ENCODE measurements around the gene TEKT4.
"Not testable (repeated sequence)": the region's sequence is repeated elsewhere in the genome, so short reads cannot be mapped to it uniquely, and the experiment has no call there.

Gene TEKT4

DNA sequence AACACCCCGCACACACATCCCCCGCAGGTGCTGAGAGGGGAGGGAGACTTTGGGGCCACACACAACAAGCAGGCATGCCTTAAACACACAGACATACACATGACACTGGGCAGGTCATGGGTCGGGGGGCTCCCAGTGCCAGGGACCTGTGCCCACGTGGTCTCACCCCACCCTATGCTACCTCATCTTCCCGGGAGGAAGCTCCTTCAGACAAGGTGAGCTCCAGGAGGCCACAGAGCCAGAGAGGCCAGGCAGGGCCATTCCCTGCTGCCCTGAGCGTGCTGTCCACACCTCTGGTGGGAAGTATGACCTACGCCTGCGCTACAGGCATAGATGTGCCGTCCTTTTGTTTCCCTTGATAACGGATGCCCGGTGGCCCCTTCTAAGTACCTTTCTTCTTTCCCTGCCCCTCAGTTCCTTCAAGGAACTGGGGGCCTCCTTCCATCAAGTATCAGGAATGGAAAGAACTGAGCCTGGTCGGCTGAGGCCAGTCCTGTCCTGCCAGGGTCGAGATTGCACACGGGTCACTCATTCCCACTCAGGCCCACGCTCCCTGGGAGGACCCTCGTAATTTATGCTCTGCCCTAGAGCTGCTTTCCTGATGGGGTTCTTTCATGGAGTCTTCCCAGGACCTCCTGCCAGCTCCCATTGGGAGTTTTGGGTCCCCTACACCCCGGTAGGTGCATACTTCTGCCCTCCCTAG is 4.7 kb downstream of the TEKT4 start:
- no peak for DNase-seq (ENCODE audit: low spot score)

DNA sequence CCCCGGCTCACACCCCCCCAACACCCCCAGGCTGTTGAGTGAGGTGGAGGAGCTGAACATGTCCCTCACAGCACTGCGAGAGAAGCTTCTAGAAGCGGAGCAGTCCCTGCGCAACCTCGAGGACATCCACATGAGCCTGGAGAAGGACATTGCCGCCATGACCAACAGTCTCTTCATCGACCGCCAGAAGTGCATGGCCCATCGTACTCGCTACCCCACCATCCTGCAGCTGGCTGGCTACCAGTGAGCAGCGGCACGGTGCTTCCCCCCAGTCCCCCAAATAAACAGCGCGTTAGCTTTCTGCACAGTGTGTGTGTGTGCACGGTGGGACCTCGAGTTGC is 5.3 kb downstream of the TEKT4 start:
- no peak for DNase-seq (ENCODE audit: low spot score)

DNA sequence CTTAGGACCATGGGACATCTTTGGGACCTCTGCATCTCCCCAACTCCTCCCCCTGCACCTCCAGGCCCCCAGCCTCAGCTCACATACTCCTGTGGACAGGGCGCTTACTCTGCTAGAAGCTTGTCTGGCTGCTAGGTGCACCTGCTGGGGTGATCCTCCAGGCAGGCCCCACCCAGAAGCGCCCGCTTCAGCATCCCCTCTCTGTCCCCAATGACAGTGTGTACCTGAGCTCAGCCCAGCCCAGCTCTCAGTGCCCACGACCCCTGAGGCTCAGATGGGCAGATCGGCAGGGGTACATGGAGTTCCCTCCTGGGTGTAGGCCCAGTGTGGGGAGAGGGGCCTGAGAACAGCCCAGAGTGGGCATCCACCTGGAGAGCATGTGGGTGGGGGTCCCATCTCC is 5.9 kb downstream of the TEKT4 start:
- DNase-seq (ENCODE audit: low spot score), result no peak

DNA sequence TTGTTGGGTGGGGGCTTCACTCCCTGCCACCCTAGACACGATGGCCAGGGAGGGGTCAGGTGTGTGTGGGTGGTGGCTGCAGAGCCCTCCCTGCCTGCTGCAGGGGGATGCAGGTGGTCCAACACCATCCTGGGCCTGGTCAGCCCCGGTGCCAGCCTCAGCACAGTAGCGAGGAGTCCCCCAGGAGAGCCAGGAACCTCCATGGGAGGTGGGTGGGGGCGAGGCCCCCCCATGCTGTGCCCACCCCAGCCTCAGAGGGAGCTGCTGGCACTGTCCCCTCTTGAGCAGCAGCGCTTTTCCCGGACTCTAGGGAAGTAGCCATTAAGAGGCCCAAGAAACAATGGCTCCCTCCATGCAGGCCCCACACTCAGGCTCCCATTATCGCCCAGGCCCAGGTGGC is 7.3 kb downstream of the TEKT4 start:
- not testable (repeated sequence) for DNase-seq (ENCODE audit: low spot score)

DNA sequence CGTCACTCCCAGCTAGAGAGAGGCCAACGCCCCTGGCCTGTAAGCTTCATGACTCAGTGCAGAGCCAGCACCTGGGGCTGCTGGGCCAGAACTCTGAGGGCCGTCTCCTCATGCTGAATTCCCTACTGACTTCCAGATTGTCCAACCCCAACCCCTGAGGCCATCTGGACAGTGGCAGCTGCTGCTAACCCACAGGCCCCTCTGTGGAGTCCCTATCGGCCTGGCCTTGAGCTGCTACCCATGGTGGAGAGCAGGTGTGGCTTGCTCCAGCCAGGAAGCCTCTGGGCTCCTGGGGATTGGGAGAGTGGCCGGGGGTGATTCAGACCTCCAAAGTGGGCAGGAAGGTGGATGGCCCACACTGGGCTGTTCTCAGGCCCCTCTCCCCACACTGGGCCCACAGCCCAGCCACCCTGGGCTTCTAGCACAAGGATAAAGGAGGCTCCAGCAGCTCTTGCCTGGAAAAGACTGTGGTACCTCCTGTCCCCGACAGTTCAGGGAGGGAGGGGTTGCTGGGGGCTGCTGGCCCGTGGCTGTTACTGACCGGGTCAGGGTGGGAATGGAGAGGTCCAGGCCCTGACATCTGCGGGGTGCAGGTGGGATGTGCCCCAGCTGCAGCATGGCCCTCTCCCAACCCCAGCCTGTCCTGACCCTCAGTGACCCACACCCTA is 8.2 kb downstream of the TEKT4 start:
- no peak for DNase-seq (ENCODE audit: low spot score)

DNA sequence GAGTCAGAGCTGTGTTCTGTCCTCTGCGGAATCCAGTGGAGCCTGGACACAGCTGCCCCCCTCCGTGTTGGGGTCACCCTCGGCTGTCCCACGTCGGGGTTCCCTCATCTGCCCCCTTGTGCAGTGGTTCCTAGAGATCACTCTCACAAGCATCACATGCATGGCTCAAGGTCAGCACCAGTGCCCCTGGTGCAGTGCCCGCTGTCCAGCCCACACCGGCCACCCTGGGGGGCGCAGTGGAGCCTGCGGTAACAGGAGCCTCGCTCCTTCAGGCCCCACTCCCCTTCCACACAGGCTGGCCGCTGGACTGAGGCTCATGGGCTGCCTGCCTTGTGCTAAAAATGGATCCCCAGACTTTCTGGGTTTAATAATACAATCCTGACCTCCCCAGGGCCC is 8.8 kb downstream of the TEKT4 start:
- DNase-seq (ENCODE audit: low spot score), result no peak

DNA sequence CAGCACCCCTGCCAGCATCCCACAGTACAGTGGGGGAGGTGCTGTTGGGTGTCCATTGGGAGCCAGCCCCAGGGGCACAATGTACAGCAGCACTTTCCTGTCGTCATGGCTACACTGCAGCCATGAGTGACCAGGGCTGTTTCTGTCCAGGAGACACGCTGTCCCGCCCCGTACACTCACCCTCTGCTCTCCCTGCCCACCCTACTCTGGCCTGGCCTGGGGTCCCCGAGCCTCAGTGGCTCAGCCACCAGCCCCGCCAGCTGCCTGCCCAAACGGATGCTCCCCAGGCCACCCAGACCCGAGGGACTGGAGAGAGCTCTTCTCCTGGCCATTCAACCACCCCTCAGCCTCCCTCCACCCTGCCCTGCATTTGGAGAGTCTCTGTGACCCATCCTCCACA is 9.3 kb downstream of the TEKT4 start:
- no peak for DNase-seq (ENCODE audit: low spot score)

DNA sequence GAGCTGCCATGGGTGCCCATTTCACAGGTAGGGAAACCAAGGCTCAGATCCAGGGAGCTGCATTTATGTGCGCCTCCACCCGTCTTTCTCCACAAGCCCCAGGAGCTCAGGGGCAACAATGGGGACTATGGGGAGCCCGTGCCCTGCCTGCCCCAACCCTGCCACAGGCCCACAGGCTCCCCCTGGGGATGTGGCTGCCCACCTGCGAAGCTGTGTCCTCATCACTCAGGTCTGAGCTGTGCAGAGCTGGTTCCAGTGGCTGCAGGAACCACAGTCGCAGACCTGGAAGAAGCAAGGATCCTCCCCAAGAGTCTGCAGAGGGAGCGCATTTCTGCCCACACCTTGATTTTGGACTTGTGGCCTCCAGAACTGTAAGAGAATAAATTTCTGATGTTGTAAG is 9.8 kb downstream of the TEKT4 start:
- DNase-seq (ENCODE audit: low spot score), result no peak

DNA sequence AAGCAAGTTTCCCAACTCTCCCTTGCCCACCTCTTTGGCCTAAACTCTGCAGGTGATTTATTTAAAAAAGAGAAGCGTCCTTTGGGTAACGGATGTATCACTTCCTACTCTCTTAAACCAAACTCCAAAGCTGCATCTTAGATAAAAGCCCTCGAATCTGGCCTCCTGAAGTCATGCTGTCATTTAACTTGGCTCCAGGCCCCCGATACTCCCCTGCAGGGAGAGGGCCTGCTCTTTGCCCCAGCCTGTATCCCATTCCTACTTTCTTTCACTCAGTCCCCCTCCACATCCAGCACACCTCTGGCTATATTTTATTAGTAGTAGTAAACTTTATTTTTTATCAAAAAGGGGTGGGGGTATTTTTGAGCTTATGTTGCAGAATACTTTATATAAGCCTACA is 19.0 kb downstream of the TEKT4 start:
- DNase-seq (ENCODE audit: low spot score), result no peak

DNA sequence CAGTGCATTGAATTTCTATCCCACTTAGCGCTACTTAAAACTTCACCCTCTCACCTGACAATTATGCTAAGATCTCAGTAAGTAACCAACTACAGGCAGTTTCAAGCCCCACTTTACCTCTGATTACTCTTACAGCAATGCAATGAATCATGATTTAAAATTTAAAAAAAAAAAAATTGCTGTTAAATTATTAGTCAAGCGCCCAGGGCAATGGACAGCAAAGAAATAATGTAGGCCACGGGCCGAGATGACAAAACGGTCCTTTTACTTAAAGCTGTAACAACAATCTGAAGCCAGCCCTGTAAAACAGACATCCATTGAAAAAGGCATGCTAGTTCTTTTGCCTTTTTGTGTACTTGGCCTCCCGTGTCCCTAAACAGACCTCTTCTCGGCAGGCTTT is 24.0 kb downstream of the TEKT4 start:
- not testable (repeated sequence) for DNase-seq (ENCODE audit: low spot score)

DNA sequence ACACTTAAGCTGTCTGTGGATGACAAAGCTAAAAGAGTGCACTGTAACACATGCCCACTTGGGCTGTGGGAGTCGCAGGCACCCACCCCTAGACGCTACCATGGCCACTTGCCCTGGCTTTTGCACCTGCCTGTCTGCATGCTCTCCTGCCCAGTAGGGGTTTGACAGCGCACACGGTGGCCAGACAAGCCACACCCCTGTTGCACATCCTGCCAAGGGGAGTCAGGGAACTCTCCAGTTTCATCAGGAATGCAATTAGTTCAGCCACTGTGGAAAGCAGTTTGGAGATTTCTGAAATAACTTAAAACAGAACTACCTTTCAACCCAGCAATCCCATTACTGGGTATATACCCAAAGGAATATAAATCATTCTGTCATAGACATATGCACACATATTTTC is 35.7 kb downstream of the TEKT4 start:
- peak; percentile 8 for DNase-seq (ENCODE audit: low spot score)

DNA sequence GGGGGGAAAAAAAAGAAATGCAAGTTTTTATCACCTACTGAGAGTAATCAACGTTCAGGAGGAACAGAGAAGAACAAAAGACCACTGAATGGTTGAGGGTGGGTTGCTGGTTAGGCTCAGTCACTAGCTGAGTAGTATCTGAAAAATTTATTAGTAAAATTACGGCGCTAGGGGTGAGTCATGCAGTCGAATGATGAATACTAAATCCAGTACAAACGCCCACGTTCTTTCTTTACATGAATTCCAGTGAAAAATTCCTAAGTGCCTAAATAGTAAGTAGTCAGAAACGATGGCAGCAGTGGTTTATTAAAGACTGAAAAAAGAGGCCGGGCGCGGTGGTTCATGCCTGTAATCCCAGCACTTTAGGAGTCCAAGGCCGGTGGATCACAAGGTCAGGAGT is 52.0 kb downstream of the TEKT4 start:
- no peak for DNase-seq (ENCODE audit: low spot score)

DNA sequence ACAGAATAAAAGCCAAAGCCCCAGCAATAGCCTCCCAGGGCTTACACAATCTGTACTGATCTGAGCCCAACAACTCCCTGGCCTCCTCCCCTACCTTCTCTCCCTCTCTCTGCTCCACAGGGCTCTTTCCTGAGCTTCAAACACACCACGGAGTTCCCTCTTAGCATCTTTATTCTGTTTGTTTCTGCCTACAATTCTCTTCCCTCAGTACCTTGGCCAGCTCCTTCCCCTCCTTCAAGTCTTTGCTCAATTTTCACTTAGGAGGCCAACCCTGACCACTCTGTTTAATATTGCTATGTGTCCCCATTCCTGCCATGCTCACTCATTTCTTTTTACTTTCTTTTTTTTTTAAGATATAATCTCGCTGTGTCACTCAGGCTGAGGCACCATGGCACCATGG is 53.8 kb downstream of the TEKT4 start:
- not testable (repeated sequence) for DNase-seq (ENCODE audit: low spot score)

Measured in iPS-NIHi11 (cell line).